Stimulated activated naive CD4-positive, alpha-beta T cell treated with Interleukin-2 at 50 U/mL for 16 hours (primary cell): ENCODE results near the gene FBLIM1.

Experiments used
- DNase-seq: peaks from one replicate; lab custom pipeline; 2025; lab: John Stamatoyannopoulos, UW

The FBLIM1 gene, protein sequence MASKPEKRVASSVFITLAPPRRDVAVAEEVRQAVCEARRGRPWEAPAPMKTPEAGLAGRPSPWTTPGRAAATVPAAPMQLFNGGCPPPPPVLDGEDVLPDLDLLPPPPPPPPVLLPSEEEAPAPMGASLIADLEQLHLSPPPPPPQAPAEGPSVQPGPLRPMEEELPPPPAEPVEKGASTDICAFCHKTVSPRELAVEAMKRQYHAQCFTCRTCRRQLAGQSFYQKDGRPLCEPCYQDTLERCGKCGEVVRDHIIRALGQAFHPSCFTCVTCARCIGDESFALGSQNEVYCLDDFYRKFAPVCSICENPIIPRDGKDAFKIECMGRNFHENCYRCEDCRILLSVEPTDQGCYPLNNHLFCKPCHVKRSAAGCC

DNA sequence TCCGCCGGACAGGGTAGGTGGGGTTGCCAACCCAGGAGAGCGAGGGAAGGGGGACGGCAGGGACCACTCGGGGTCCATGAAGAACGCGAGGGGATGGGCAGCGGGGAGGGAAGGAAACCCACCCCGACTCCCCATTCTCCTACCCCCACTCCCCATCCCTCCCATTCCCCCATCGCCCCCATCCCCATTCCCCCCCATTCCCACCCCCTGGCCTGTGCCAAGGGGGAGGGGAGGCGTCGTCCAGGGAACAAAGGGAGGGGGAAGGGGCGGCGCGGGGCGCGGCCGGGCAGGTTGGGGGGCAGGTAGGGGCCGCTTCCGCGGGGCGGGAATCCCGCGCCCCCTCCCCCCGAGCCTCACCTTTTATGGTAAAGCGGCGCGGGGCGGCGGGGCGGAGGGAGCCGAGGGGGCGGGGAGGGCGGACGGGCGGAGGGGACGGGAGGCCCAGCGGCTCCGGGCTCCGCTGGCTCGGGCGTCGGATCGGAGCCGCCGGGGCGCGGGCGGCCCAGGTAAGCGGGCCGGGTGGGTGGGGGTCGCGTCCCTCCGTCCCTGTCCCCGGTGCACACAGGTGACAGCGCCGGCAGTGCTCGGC is at the start of gene FBLIM1:
Gene FBLIM1, plus strand, starts transcription at position 453 of the 589 bp plus-strand sequence. CDS start 6,189 bp downstream, outside the sequence.
- no peak for DNase-seq

DNA sequence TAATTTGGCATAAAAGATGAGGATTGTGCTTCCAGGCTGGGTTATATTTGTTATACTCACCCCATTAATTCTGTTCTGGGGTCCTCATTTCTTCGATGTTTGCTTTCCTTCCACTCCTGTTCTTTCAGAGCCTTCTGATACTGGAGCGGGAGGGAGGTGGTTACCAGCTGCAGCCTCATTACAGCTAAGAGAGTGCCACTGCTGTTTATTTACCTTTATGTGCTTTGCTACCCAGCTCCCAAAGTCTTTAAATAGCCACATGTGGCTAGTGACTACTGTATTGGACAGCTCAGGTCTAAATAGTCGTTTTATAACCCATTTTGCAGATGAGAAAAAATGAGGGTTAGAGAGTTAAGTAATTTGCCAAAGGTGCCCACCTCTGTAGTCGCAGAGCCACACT is 49.4 kb upstream of the FBLIM1 start:
- DNase-seq, result no peak

DNA sequence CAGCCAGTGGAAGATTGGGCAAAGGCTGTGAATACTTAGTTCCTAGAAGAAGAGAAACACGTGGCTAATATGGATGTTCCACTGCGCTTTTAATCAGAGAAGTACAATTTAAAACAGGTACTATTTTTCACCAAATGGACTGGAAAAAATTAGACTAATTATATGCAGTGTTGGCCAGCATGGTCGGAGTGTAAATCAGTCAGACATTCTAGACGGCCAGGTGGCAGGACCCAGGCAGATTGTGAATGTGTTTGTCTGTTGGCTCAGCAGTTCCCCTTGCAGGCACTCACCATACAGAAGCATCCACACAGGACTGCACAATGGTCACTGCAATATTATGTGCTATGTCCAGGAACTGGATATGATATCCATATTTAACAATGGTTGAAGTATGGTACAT is 46.4 kb upstream of the FBLIM1 start:
- no peak for DNase-seq

DNA sequence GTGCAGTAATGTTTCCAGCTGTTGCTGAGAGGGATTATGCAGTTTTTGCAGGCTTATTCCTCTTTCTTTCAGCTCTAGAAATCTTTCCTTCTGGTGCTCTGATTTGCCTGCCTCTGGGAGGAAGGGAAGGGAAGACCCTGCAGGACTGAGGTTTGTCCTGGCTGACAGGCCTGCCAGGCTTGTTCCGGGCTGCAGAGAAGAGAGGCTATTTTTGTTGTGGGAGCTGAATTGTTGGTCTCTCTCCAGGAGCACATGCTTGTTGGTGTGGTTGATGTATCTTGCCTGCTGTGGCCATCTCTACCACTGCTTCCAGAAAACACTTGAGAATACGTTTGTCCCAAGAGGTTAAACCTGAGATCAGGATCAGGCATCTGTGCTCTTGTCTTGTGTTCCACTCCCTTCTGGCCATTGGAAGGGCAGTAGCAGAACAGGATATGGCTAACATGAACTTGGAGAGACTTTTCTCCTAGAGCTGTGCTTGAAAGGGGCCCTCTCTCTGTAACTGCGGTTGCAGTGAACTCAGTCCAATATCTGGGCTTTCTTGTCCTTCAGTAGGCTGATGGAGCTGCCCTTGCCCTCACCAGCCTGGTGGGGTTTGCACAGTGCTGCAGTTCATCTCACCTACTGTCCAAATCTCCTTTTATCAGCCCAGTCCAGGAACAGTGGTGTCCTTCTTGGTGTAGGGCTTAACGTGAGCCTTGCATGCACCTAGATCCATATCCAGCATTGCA is 44.0 kb upstream of the FBLIM1 start:
- DNase-seq, result no peak

DNA sequence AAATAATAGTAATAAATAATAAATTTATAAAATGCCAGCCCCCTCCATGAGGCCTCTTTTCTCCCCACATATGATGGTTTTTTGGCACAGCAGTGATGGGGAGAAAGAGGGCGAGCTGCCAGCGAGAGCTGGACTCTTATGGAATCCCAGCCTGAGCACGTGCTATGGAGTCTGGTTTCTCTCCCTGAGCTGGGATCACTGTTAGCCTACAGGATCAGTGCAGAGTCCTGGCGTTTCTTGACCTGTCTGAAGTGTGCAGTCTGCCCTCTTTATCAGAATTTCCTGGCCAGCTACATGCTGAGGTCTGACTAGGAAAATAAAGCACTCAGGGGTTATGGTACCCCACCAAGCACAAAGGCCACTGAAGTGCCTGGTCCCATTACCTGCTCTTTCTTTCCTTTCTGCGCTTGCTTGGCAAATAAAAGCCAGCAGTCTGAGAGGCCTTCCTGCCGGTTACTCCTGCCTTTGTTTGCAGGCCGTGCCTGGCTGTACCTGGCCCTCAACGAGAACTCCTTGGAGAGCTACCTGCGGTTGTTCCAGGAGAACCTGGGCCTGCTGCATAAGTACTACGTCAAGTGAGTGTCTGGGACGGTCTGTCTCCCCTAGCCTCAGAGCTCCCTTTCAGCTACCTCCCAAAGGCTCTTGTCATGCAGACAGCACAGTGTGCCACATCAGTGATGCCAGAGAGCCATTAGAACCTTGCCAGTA is 41.0 kb upstream of the FBLIM1 start:
- no peak for DNase-seq

DNA sequence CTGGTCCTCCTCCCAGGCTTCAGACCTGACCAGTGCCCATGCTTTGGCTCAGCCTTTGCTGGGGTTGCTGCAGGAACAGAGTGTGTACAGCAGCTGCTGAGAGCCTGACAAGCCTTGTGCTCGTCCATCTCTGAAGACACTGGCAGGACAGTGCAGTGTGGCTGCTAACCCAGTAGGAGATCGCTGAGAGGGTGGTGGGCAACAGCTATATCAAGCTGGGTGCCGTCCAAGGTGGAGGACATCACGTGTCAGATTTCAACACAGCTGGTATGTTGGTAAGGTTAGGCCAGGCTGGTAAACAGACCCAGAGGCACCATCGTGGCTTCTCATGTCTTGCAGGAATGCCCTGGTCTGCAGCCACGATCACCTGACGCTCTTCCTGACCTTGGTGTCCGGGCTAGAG is 40.4 kb upstream of the FBLIM1 start:
- DNase-seq, result no peak

DNA sequence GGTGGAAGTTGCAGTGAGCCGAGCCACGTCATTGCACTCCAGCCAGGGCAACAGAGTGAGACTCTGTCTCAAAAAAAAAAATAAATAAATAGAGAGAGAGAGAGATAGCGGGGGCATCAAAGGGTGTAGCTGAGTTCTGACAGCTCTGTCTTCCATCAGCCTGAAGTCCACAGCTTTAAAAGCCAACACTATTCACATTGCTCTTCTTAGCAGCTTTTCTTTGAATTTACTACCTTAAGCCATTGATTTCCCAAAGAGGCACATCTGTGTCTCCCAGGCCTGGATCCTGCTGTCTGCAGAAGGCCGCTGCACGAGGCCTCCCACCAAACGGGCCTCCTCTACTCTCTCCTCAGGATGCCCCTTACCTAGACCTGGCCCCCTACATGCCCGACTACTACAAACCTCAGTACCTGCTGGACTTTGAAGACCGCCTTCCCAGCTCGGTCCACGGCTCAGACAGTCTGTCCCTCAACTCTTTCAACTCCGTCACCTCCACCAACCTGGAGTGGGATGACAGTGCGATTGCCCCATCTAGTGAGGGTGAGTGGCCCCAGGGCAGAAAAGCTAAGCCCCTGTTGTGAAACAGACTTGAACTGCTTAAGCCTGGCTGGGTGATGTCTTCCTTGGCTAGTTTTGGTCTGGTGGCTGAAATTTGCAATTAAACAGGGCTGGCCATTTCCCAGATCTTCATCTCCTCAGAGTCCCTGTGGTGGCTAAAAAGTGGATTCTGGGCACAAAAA is 39.0 kb upstream of the FBLIM1 start:
- DNase-seq, result no peak

DNA sequence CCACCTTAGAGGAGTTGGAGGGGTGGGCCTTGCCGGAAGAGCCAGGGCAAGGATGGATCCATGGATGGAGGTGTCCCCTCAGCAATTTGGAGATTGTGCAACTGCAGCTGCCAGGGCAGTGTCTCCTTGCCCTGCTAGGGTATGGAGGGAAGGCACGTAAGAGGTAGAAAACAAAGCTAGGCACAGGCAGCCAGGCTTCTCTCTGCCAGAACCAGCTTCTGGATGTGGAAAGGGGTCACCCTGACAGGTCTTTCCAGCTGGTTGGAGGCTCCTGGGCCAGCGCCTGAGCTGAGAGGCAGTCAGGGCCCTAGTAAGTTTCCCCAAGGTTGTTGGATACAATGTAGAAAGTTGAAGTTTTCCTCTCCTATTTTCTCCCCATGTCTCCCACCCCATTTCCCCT is 37.7 kb upstream of the FBLIM1 start:
- no peak for DNase-seq

DNA sequence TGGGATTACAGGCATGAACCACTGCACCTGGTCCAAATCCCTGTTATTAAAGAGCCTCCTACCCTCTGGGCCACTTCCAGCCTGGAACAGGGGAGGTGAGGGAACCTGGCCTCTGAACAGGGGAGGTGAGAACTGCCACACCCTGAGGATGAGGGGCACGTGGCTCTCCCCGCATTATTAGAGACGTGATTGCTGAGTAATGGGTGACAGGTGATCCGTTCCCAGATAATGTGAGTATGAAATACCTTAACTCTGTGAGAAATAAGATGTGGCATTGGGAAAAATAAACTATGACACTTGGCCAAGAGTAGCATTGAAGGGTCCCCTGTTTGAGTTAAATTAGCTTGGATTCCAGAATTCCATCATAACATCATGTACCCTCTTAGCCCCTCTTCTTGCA is 36.2 kb upstream of the FBLIM1 start:
- DNase-seq, result no peak

DNA sequence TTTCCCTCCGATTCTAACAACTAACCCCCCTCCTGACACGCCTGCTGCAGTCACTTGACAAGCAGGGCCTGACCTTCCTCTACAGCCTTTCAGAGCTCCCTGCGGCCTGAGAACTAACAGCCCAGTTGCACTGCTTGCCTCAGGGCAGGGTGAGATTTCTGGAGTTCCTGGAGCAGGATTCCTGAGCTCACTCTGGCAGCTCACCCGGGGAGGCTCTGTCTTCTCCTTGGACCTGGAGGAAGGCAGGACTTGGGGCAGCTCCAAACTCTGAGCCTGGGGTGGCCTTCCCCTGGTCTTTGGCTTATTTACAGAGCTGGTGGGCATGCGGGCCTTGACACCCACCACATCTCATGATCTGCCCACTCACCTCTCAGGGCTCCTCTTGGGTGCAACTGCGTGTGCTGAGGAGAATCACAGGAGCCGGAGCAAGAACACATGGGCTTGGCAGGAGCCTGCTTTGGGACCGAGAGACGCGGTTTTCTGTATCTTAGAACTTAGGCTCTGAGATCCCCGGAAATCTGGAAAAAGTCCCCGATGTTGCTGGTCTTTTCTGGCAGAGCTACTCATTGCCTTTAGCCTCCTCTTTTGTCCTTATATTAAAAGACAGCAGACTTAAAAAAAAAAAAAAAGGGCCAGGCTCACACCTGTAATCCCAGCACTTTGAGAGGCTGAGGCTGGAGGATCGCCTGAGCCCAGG is 35.6 kb upstream of the FBLIM1 start:
- DNase-seq, result no peak

DNA sequence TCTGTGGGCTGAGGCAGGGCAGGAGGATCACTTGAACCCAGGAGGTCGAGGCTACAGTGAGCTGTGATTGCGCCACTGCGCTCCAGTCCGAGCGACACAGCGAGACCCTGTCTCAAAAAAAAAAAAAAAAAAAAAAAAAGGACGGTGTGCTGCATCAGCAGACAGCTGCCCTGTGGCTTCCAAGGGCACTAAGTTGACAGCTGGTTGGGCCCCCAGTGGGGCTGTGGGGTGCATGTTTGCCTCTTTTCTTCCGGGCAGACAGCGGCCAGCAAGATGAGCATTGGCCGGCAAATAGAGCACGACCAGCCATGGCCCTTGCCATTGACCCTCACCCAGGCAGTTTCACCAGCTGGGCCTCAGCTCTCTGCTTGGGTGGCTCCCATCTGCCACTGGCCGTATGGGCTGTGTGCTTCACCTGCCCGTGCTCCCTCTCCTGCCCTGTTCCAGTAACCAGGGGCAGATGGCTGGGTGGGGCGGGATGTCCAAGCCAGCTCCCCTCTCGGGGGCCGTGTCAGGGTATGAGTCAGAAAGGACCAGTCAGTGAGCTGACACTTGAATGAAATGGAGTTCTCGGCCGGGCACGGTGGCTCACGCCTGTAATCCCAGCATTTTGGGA is 34.9 kb upstream of the FBLIM1 start:
- DNase-seq, result no peak

DNA sequence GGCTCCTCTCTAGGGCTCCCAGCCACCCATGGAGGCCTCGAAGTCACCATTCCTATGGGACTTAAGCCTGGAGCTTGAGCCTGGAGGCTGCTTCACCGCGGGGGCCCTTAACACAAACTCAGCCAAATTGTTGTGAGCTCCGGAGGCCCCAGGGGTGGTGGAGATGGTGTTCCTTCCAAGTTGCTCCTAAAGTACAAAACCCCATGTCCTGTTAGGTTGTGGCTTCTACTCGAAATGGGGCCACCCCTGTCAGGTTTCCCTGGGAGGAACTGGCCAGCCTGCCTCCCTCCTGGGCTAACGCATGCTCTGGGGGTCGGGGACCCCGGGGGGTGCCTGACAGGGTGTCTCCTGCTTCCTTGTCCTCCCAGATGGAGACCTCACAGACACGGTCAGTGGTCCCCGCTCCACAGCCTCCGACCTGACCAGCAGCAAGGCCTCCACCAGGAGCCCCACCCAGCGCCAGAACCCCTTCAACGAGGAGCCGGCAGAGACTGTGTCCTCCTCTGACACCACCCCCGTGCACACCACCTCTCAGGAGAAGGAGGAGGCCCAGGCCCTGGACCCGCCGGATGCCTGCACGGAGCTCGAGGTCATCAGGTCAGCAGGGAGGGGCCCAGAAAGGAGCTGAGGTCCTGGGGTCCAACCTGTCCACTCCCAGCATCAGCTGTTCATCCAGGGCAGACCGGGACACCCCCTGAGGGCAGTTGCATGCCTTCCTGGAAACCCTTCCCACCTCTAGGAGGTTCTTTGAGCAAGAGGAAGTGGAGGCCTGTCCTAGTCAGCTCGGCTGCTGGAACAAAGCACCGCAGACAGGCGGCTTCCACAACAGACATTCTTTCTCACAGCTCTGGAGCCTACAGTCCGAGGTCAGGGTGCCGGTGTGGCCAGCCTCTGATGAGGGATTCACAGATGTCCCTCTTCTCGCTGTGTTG is 33.4 kb upstream of the FBLIM1 start:
- DNase-seq, result no peak

DNA sequence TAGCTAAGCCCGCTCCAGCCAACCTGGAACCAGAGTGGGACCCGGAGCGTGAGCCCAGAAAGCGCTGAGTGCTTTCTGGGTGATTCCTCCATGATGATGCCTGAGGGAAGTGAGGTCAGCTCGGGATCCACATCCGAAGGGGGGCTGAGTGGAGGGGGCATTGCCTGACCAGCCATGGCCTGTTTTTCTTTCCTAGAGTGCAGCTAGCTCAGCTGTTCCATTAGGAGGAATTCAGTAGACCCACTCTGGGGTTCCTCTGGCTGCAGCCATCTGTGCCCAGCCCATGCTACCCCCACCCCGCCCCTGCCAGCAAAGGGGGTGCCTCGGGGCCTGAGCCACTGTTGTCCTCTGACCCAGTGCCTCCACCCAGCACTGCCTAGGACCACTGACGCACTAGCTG is 32.1 kb upstream of the FBLIM1 start:
- DNase-seq, result no peak

DNA sequence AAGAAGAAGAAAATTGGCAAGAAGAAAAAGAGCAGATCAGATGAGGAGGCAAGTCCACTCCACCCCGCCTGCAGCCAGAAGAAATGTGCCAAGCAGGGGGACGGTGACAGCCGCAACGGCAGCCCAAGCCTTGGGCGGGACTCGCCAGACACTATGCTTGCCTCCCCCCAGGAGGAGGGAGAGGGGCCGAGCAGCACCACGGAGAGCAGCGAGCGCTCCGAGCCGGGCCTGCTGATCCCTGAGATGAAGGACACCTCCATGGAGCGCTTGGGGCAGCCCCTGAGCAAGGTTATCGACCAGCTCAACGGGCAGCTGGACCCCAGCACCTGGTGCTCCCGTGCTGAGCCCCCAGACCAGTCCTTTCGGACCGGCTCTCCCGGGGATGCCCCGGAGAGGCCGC is 31.6 kb upstream of the FBLIM1 start:
- DNase-seq, result no peak

DNA sequence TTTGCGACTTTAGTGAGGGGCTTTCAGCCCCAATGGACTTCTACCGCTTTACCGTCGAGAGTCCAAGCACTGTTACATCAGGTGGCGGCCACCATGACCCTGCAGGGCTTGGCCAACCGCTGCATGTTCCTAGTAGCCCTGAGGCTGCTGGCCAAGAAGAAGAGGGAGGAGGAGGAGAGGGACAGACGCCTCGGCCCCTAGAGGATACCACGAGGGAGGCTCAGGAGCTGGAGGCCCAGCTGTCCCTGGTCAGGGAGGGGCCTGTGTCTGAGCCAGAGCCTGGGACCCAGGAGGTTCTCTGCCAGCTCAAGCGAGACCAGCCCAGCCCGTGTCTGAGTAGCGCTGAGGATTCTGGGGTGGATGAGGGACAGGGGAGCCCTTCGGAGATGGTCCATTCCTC is 31.2 kb upstream of the FBLIM1 start:
- DNase-seq, result no peak

DNA sequence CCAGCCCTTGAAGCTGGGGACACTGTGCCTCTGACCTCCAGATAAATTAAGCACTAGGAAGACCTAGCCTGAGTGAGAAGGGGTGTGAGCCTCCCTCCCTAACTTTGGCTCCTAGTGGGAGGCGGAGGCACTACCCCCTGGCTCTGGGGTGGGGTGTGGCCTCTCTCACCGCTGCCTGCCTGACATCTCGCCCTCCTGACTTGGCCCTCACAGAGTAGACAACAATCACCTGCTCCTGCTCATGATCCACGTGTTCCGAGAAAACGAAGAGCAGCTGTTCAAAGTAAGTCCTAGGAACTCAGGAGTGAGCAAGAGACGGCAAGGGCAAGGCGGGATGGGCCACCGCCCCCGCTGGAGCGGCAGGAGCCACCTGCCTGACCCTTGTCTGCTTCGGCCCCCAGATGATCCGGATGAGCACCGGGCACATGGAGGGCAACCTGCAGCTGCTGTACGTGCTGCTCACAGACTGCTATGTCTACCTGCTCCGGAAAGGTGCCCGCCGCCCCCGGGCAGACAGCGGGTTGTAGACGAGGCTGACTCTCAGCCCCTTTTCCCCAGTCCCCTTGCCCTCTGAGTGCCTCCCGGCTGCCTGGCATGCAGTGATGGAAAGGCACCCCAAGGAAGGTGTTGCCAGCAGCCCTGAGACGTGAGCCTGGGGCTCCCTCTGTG is 30.6 kb upstream of the FBLIM1 start:
- no peak for DNase-seq

DNA sequence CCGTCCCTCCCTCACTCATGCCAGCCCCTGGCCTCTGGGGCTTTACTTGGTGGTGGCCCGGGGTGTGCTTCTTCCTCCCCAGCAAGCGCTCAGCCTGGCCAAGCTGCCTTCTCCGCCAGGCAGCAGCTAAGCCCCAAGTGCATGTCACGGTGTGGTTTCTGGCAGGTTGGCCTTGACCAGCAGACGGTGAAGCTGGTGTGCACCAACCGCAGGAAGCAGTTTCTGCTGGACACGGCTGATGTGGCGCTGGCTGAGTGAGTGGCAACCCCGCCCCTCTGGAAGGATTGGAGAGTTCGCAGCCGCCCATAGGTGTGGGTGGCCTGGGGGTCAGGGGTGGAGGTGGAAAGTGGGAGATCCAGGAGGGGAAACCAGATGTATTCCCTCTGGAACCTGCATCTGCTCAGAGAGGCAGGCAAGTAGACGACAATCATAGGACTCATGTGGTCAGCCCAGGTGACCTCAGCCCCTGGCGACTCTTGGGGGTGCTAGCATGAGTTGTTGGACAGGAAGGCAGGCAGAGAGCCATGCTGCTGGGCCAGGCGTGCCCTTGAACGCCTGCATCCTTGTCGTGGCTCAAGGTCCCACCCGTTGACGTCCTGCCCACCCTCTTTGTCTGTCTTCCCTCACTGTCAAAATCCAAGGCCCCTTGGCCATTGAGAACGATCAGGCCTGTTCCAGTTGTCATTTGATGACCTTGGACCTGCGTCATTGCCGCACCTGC is 29.5 kb upstream of the FBLIM1 start:
- DNase-seq, result no peak

DNA sequence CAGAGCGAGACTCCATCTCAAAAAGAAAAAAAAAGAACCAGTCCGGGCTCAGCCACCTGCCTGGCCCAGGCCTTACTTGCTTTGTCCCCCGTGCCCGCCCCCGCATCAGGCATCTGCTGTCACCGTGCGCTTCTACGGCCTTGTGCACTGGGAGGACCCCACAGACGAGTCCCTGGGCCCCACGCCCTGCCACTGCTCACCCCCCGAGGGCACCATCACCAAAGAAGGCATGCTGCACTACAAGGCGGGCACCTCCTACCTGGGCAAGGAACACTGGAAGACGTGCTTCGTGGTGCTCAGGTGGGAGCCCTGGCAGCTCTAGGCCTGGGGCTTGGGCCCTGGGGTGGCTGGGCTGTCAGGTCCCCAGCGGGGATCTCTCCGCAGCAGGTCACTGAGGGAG is 28.2 kb upstream of the FBLIM1 start:
- DNase-seq, result no peak
